HEK293T (cell line): Measurements from ENCODE around the gene LILRA5.

Experiments used
- CTCF ChIA-PET: fragments of 350-600 bp; formaldehyde crosslinking; extraction: SDS; loops from one replicate; lab custom pipeline; 2021; ENCODE audit warnings: antibody characterized with exemption, inconsistent platforms; lab: Yijun Ruan, JAX
- POLR2A ChIA-PET: fragments of 350-600 bp; formaldehyde crosslinking; extraction: SDS; loops from one replicate; lab custom pipeline; 2020; ENCODE audit warnings: antibody characterized with exemption, inconsistent platforms; lab: Yijun Ruan, JAX
- DNase-seq: peaks from one replicate; pipeline ENCODE4 v3.0.0; 2012; ENCODE audit warnings: mixed read lengths; ENCODE audit errors: extremely low spot score
- ARNT ChIP-seq: fragments of 450-650 bp; IDR thresholded peaks from 2 replicates; pipeline ENCODE4 v1.6.1; 2017; ENCODE audit warnings: mild to moderate bottlenecking
- BHLHE40 ChIP-seq: fragments of 450-650 bp; IDR thresholded peaks from 2 replicates; pipeline ENCODE4 v1.6.1; 2016; ENCODE audit warnings: mild to moderate bottlenecking, moderate library complexity, borderline replicate concordance
- CTBP1 ChIP-seq: fragments of 450-650 bp; IDR thresholded peaks from 2 replicates; pipeline ENCODE4 v1.6.1; 2016; ENCODE audit warnings: borderline replicate concordance
- ELF4 ChIP-seq: fragments of 450-650 bp; IDR thresholded peaks from 2 replicates; pipeline ENCODE4 v1.6.1; 2017; ENCODE audit warnings: antibody characterized with exemption
- FOXA1 ChIP-seq: fragments of 450-650 bp; IDR thresholded peaks from 2 replicates; pipeline ENCODE4 v1.6.1; 2016; ENCODE audit warnings: mild to moderate bottlenecking
- FOXK2 ChIP-seq: fragments of 450-650 bp; IDR thresholded peaks from 2 replicates; pipeline ENCODE4 v1.6.1; 2016; ENCODE audit warnings: mild to moderate bottlenecking
- FOXM1 ChIP-seq: fragments of 450-650 bp; IDR thresholded peaks from 2 replicates; pipeline ENCODE4 v1.6.1; 2017; ENCODE audit warnings: mild to moderate bottlenecking, borderline replicate concordance
- HDGF ChIP-seq: fragments of 450-650 bp; IDR thresholded peaks from 2 replicates; pipeline ENCODE4 v1.6.1; 2017; ENCODE audit warnings: antibody characterized with exemption, borderline replicate concordance
- L3MBTL2 ChIP-seq: fragments of 450-650 bp; conservative IDR thresholded peaks from 2 replicates; pipeline ENCODE4 v1.6.1; 2016; ENCODE audit warnings: mild to moderate bottlenecking
- LEF1 ChIP-seq: fragments of 450-650 bp; IDR thresholded peaks from 2 replicates; pipeline ENCODE4 v1.6.1; 2017; ENCODE audit warnings: mild to moderate bottlenecking, borderline replicate concordance
- NFRKB ChIP-seq: fragments of 450-650 bp; IDR thresholded peaks from 2 replicates; pipeline ENCODE4 v1.6.1; 2016; ENCODE audit warnings: mild to moderate bottlenecking, moderate library complexity
- SP1 ChIP-seq: fragments of 450-650 bp; IDR thresholded peaks from 2 replicates; pipeline ENCODE4 v1.6.1; 2017
- SUZ12 ChIP-seq: fragments of 450-650 bp; IDR thresholded peaks from 2 replicates; pipeline ENCODE4 v1.6.1; 2016; ENCODE audit warnings: mild to moderate bottlenecking
- TARDBP ChIP-seq: fragments of 450-650 bp; IDR thresholded peaks from 2 replicates; pipeline ENCODE4 v1.6.1; 2016
- ZNF384 ChIP-seq: fragments of 450-650 bp; IDR thresholded peaks from 2 replicates; pipeline ENCODE4 v1.6.1; 2016
- TF ChIP-seq, protein P1 (sequence below): fragments of 450-650 bp; IDR thresholded peaks from 2 replicates; pipeline ENCODE4 v1.6.1; 2016

Gene LILRA5

DNA sequence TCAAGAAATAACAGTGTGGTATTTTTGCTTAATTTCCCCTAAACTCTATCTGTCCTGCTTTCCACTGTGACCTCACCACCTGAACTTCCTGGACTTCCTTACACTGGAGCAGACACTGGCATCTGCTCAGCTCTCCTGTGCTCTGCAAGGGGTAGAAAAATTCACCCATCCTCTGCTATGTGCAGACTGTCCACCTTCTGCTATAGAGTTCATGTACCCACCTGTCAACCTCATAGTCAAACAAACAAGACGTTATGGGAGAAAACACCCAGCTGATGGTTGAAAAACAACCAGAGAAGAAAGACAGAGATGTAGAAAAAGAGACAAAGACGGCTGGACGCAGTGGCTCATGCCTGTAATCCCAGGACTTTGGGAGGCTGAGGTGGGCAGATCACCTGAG is 39.6 kb upstream of the LILRA5 start:
- ChIA-PET CTCF (interaction anchor here (0.5 kb wide), 1 partner anchor 86 kb away, joined by 3 read pairs; no protein-coding TSS in a partner anchor), POLR2A (no interaction called here)
- TF ChIP-seq ELF4 (no peak), SP1 (no peak), NFRKB (no peak), FOXM1 (no peak), SUZ12 (no peak), FOXA1 (no peak), FOXK2 (no peak), CTBP1 (no peak), LEF1 (no peak), HDGF (no peak), TARDBP (no peak), ZNF384 (no peak), L3MBTL2 (no peak), BHLHE40 (no peak), ARNT (no peak)
- TF ChIP-seq, protein P1, sequence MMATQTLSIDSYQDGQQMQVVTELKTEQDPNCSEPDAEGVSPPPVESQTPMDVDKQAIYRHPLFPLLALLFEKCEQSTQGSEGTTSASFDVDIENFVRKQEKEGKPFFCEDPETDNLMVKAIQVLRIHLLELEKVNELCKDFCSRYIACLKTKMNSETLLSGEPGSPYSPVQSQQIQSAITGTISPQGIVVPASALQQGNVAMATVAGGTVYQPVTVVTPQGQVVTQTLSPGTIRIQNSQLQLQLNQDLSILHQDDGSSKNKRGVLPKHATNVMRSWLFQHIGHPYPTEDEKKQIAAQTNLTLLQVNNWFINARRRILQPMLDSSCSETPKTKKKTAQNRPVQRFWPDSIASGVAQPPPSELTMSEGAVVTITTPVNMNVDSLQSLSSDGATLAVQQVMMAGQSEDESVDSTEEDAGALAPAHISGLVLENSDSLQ = no peak
- no peak for DNase-seq

DNA sequence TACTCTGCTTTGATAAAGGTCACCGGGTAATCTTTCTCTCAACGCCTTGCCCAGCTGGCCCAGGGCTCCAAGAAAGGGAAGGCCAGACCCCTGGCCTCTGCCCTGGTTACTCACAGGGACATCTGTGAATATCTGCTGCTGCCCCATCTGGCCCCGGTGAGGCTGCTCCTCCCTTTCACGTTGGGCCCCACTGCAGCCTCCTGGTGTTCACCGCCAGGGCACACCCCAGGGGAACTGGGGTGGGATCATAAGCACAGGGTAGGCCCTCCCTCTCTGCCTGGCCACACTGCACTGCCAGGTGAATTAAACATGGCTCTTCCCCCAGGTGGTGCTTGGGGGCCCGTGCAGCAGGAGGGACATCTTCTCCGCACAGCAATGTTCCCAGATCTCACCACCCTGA is 39.1 kb upstream of the LILRA5 start:
- ChIA-PET CTCF (interaction anchor here (0.5 kb wide), 1 partner anchor 86 kb away, joined by 3 read pairs; no protein-coding TSS in a partner anchor), POLR2A (no interaction called here)
- TF ChIP-seq, protein P1 = no peak
- TF ChIP-seq ARNT (no peak), HDGF (no peak), ZNF384 (no peak), ELF4 (no peak), CTBP1 (no peak), L3MBTL2 (no peak), SUZ12 (no peak), BHLHE40 (no peak)
- no peak for DNase-seq

DNA sequence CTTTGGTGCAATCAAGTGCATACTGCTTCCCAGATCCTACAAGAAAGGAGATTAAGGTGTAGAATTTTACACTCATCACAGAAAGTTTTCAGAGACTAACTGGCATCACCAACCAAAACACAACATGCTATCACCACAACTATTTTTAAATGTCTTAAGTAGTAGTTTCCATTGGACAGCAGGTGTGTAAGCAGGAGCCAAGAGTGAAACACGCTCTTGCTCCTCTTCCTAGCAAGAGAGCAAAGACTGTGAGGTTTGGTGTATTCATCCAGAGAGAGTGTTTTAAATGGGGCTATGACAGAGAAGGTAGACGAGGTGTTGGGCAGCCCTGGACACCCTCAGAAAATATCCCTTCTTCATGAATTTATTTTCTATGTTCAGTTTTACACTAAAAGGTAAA is 38.5 kb upstream of the LILRA5 start:
- ChIA-PET CTCF (no interaction called here), POLR2A (no interaction called here)
- DNase-seq = no peak
- TF ChIP-seq ZNF384 (no peak), CTBP1 (no peak), FOXA1 (no peak), NFRKB (no peak), SUZ12 (no peak), L3MBTL2 (no peak)

DNA sequence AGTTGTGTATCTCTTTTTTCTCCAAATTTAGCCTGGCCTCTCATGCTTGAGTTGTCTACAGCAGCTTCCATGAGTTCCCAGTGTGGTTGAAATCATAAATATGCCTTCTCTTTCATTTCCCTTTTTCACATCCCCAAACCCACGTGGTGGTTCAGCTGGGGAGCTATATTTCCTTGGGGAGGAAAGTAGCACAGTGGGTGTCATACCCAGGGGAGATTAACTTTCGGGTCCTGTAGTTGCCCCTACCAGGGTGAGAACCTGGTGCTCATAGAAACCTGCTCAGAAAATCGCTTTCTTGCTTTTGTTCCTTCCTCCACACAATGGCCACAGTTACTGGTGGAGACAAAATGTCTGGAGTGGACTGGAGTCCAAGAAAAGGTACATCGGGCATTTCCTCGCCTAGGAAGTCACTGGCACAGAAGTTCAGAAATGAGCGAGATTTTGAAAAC is 33.0 kb upstream of the LILRA5 start:
- ChIA-PET POLR2A (no interaction called here), CTCF (no interaction called here)
- TF ChIP-seq NFRKB (no peak), FOXK2 (no peak), FOXM1 (no peak), ELF4 (no peak), TARDBP (no peak), ARNT (no peak), BHLHE40 (no peak), ZNF384 (no peak), CTBP1 (no peak), L3MBTL2 (no peak), SUZ12 (no peak), LEF1 (no peak)
- TF ChIP-seq, protein P1 = no peak
- DNase-seq = no peak

DNA sequence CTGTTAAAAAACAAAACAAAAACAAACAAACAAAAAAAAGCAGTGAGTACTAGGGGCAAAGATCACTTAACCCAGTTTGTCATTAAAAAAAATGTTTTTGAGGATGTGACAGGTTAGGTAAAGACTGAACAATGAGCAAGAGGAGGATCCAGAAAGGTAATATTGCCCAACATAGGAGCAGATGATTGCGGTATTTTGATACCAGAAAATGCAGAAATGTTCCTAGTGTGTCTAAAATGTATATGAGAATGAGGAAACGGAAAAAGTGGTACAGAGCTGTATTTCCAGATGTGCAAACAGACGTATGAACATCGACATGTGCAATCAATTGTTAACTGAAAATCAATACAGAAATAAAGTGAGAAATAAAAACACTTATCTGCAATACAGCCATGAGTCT is 30.9 kb upstream of the LILRA5 start:
- ChIA-PET POLR2A (no interaction called here), CTCF (no interaction called here)
- TF ChIP-seq BHLHE40 (no peak), LEF1 (no peak), SUZ12 (no peak), FOXK2 (no peak), ARNT (no peak), FOXA1 (no peak), L3MBTL2 (no peak), TARDBP (no peak)
- TF ChIP-seq, protein P1 = no peak
- no peak for DNase-seq

DNA sequence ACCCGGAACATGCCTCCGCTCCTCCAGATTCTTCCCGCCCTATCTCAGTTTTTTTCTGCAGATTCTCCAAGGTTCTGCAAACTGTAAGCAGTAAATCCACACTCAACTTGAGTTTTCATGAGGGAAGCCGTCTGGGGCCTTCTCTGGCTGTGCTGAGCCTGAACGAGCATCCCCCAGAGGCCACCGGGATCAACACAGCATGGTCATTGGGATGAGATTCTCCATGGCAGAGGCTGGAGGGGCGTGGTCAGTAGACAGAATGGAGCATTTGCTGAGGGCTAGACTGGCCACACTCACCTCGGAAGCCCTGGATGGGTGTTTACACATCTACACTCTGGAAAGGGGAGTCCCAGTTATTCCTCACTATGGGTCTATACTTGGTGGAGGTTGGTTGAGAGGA is 28.3 kb upstream of the LILRA5 start:
- DNase-seq = no peak
- TF ChIP-seq L3MBTL2 = no peak
- POLR2A ChIA-PET = no interaction called here
- CTCF ChIA-PET = no interaction called here
